Panc1 (cell line): ENCODE measurements around the gene ZC3H18. TPM values are rescaled to one million over a fixed set of nuclear protein-coding genes. Genes with fewer than 3 reads are reported as not detected.

Experiments
- ATAC-seq: fragments of 200-7000 bp; cut with Tn5 transposase; 2 replicates; pipeline ENCODE4 v1.9.1; 2020; ENCODE audit warnings: mild to moderate bottlenecking, moderate library complexity
- BruUV-seq: library from RNA; stranded (reverse); fragments of 400-500 nt; replicated peaks from 2 replicates; lab custom pipeline; 2021; lab: Mats Ljungman, UMichigan
- CTCF ChIA-PET: fragments of 300-600 bp; sonication (Branson Sonifier 250); formaldehyde crosslinking; loops from one replicate; lab custom pipeline; 2022; ENCODE audit warnings: antibody characterized with exemption; lab: Charles Lee
- POLR2A ChIA-PET: fragments of 300-600 bp; sonication (Branson Sonifier 250); formaldehyde crosslinking; loops from one replicate; lab custom pipeline; 2022; ENCODE audit warnings: antibody characterized with exemption; lab: Charles Lee
- DNase-seq: peaks from one replicate; pipeline ENCODE4 v3.0.0-alpha.2; 2010; ENCODE audit warnings: low read depth, low spot score
- H3K27ac ChIP-seq: 2 replicates; pipeline ENCODE4 v1.5.1; 2011; ENCODE audit warnings: mild to moderate bottlenecking, low read length, inconsistent platforms
- H3K27me3 ChIP-seq: fragments of 200-500 bp; sonication (Bioruptor generic); 2 replicates; pipeline ENCODE4 v1.6.0; 2014; ENCODE audit warnings: low read length, inconsistent platforms; ENCODE audit not compliant: control insufficient read depth, insufficient read depth
- H3K36me3 ChIP-seq: fragments of 200-500 bp; sonication (Bioruptor generic); 2 replicates; pipeline ENCODE4 v1.5.1; 2014; ENCODE audit warnings: inconsistent platforms, mild to moderate bottlenecking, low read length, moderate library complexity; ENCODE audit not compliant: control insufficient read depth, insufficient read depth
- H3K4me1 ChIP-seq: 2 replicates; pipeline ENCODE4 v1.5.1; 2011; ENCODE audit warnings: inconsistent platforms, mild to moderate bottlenecking, low read length, moderate library complexity; ENCODE audit not compliant: control insufficient read depth, insufficient read depth
- H3K4me3 ChIP-seq, 2 experiments: 2 replicates each; pipeline ENCODE4 v1.5.1; 2011 to 2012; ENCODE audit warnings: low read depth in 2 of 2, low read length in 2 of 2, mild to moderate bottlenecking in 2 of 2, inconsistent platforms in 1 of 2, moderate library complexity in 1 of 2
- H3K9me3 ChIP-seq: fragments of 200-500 bp; sonication (Bioruptor generic); 2 replicates; pipeline ENCODE4 v1.5.1; 2014; ENCODE audit warnings: low read depth, mild to moderate bottlenecking, inconsistent platforms, low read length, moderate library complexity; ENCODE audit not compliant: control insufficient read depth, insufficient read depth
- CTCF ChIP-seq: fragments of 450-650 bp; IDR thresholded peaks from 2 replicates; pipeline ENCODE4 v1.5.1; 2017; ENCODE audit warnings: mild to moderate bottlenecking
- POLR2AphosphoS5 ChIP-seq: IDR thresholded peaks from 2 replicates; pipeline ENCODE4 v1.6.1; 2012; ENCODE audit warnings: mild to moderate bottlenecking, low read depth, low read length, moderate library complexity
- REST ChIP-seq, 2 experiments: IDR thresholded peaks; 2 replicates each; pipeline ENCODE4 v1.6.1; 2011 to 2012; ENCODE audit warnings: low read depth in 2 of 2, control low read depth in 1 of 2, low read length in 1 of 2, mild to moderate bottlenecking in 1 of 2, moderate library complexity in 1 of 2; ENCODE audit not compliant: insufficient read depth in 1 of 2
- SIN3A ChIP-seq: IDR thresholded peaks from 2 replicates; pipeline ENCODE4 v1.6.1; 2012; ENCODE audit warnings: low read depth, mild to moderate bottlenecking, low read length, moderate library complexity, borderline replicate concordance; ENCODE audit not compliant: insufficient read depth
- TCF7L2 ChIP-seq: IDR thresholded peaks from 2 replicates; pipeline ENCODE4 v1.6.1; 2011; ENCODE audit warnings: mild to moderate bottlenecking, low read depth, low read length, inconsistent platforms
- in situ Hi-C: cut with HindIII; loops from 2 replicates; pipeline ENCODE4 v1.10.0; 2016; ENCODE audit warnings: low sequenced_read_pairs, low pct_unique_long_range_greater_than_20kb
- intact Hi-C: fragments of 100-400 bp; cut with micrococcal nuclease; formaldehyde crosslinking; loops from one replicate; pipeline ENCODE4 v1.10.0; 2022; ENCODE audit not compliant: unreplicated experiment
- total RNA-seq: library from RNA; stranded (reverse); gene quantifications from one replicate; pipeline ENCODE4 v1.2.1, GENCODE V29; 2021; ENCODE audit not compliant: unreplicated experiment

The ZC3H18 gene
- total RNA-seq, 1 experiment from 2014 or later: 45.9 TPM

GRCh38 chr16:88533932-88534637 lies 36.1 kb upstream of the ZC3H18 start:
- ChIA-PET CTCF (no interaction called here), POLR2A (no interaction called here)
- intact Hi-C loops (no loop called here), in situ Hi-C loops (no loop called here)
- no peaks in the 10 kb centered on the region; the same call in 1 of the 2 replicates for H3K36me3 ChIP-seq
- no TSS peak for BruUV-seq
- TF ChIP-seq TCF7L2: no peak
- no peaks in the 10 kb centered on the region for H3K4me1 ChIP-seq
- no peaks in the 10 kb centered on the region for H3K9me3 ChIP-seq
- H3K27me3 ChIP-seq: no peaks in the 10 kb centered on the region
- ATAC-seq (no peak), DNase-seq (no peak)
- H3K27ac ChIP-seq: no peak overlapping the region
- no peak overlapping the region for H3K4me3 ChIP-seq

GRCh38 chr16:88534638-88535190 lies 35.5 kb upstream of the ZC3H18 start:
- in situ Hi-C loops (no loop called here), intact Hi-C loops (no loop called here)
- Histone ChIP-seq H3K9me3 (no peaks in the 10 kb centered on the region), H3K27me3 (no peaks in the 10 kb centered on the region), H3K36me3 (no peaks in the 10 kb centered on the region; the same call in 1 of the 2 replicates), H3K4me3 (no peak overlapping the region), H3K4me1 (no peaks in the 10 kb centered on the region), H3K27ac (no peak overlapping the region)
- ATAC-seq (no peak), DNase-seq (no peak)
- ChIA-PET CTCF (no interaction called here), POLR2A (no interaction called here)
- TF ChIP-seq TCF7L2 (no peak), POLR2AphosphoS5 (no peak), REST (IDR thresholded peaks at IDR 0.05; ENCODE audit: insufficient read depth in 1 of 2, low read depth in 2 of 2, low read length in 1 of 2) (no peak), SIN3A (no peak), CTCF (no peak)
- BruUV-seq: no TSS peak
